Myocyte (in vitro differentiated cells): Measurements from ENCODE around the gene PPP1R7. TPM values are rescaled to one million over a fixed set of nuclear protein-coding genes. Genes with fewer than 3 reads are reported as not detected.
"Not testable (repeated sequence)": the region's sequence is repeated elsewhere in the genome, so short reads cannot be mapped to it uniquely, and the experiment has no call there.

Source experiments
- DNase-seq: peaks from one replicate; pipeline ENCODE4 v3.0.0-alpha.2; 2012; ENCODE audit warnings: low read depth
- total RNA-seq: library from RNA; depleted of rRNA; stranded (reverse); fragments of >200 nt; gene quantifications from 2 replicates; pipeline ENCODE4 v1.2.3, GENCODE V29; 2014

Gene PPP1R7
- total RNA-seq, 1 donor from 2014 or later = 86.1 TPM

DNA sequence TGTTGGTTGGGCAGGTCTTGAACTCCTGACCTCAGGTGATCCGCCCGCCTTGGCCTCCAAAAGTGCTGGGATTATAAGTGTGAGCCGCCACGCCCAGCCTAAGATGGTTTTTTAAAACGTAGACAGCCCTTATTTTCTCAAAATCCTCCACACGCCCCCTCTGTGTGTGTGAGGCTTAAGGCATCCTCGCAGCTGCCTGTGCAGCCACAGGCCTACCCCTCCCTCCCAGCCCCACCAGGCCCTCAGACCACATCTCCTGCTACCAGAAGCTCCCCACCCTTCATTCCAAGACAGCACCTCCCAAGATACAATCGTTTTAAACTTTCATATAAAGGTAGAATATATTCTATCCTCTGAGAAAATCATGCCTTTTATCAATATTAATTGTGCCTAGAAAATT lies 43.0 kb downstream of the PPP1R7 start:
- DNase-seq = peak; percentile 41

DNA sequence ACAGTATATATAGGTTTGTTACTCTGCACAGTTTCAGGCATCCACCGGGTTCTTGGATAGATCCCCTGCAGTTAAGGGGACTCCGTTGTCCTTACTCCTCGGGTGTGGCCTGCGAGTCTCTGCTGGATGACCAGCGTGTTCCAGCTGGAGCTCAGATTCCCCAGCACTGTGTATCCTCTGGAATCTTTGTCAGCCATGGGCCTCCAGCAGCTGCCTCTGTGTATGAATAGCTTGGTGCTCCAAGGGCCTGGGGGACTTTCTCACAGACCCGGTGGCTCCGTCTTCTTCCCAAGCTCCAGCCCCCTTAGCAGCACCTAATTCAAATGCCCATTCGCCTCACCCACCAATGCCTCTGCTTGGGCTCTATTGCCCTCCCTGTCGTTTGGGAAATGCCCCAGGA lies 44.5 kb downstream of the PPP1R7 start:
- peak; percentile 53 for DNase-seq

DNA sequence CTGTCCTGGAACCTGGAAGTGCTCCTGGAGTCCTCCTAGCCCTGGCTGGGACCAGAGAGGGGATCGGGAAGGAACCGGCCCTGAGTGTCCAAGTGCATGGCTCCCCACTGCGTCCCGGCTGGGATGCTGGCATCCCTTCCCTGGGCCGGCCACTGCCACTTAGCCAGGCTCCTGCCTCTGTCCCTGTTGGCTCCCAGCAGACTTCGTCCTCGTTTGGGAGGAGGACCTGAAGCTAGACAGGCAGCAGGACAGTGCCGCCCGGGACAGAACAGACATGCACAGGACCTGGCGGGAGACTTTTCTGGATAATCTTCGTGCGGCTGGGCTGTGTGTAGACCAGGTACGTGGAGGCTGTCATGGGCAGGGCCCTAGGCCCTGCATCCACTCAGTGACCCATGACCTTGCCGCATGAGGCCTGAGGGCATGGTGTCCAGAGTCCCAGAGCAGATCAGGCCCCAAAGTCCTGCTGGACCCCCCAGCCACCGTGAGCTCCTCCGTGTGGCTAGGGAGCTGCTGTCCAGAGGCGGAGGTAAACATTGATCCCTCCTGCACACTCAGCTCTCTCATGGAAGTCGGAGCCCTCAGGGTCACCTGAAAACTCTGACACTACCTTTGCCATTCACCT lies 45.4 kb downstream of the PPP1R7 start:
- DNase-seq = no peak

DNA sequence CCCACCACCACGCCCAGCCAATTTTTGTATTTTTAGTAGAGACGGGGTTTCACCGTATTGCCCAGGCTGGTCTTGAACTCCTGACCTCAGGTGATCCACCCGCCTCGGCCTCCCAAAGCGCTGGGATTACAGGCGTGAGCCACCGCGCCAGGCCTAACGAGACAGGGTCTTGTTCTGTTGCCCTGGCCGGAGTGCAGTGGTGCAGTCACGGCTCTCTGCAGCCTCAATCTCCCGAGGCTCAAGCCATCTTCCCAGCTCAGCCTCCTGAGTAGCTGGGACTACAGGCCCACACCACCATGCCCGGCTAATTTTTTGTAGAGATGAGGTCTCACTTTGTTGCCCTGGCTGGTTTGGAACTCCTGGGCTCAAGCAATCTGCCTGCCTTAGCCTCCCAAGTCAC lies 47.0 kb downstream of the PPP1R7 start:
- DNase-seq = not testable (repeated sequence)

DNA sequence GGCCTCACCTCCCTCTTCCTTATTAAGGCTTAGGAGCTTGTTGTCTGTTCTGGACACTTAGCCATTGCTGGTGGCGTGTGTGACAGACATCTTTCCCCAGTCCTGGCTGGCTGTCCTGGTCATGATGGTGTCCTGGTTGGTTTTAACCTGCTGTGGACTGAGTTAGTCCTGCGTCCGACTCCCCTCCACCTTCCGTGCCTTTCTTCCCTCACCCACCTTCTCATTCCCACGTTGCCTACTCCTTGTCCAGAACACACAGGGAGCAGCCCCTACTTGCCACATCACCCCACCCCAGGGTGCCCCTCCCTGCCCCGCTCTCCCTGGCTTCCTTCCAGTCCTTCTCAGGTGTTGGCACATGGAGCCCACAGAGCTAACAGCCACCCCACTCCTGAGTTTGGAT lies 47.7 kb downstream of the PPP1R7 start:
- no peak for DNase-seq

DNA sequence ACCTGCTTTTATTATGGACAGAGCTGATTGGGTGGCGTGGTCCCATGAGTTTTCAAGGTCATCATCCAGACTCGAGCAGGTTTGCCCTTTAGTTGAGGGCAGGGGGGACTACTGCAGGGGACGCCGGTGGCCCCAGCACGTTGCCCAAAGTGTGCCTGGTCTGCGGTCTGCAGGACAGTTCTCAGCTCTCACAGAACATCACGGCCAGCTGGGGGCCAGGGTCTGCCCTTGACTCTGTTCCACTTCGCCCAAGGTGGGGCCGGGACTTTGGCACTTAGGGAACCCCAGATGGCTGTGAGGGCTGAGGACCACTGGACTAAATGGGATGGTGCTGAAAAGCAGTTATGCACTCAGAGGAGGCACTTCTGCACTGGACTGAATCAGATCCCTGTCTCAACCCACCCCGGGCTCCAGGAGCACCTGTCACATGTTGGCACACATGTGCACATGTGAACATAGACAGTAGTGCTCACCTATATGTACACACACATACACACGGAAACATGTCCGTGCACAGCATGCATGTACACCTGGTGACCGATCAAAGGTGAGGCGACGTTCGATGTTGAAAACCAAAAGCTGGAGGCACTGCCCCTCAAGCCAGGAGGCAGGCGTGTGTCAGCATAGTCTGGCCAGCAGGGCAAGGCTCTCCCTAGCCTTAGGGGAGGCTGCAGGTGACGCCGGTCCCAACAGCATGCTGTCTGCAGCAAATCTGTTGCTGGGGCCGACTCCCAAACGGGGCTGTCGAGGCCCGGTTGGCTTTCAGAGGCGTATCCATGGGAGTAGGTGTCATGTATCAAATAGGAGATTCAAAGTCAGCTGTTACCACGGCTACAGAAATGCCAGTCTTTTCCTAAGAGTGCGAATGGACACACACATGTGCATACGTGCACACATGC lies 48.4 kb downstream of the PPP1R7 start:
- no peak for DNase-seq

DNA sequence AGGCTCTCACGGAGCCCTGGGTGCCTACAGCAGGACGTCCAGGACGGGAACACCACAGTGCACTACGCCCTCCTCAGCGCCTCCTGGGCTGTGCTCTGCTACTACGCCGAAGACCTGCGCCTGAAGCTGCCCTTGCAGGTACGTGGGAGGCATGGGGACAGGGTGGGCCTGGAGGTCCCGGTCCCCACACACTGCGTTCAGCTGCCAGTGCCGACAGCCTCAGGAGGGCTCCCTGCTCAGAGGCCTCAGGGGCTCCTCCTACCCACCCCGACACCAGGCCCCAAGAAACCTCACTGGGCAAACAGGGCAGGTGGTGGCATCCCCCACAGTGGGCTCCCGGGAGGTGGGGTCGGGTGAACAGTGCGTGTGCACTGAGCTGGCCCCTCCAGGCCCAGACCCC lies 49.0 kb downstream of the PPP1R7 start:
- no peak for DNase-seq

DNA sequence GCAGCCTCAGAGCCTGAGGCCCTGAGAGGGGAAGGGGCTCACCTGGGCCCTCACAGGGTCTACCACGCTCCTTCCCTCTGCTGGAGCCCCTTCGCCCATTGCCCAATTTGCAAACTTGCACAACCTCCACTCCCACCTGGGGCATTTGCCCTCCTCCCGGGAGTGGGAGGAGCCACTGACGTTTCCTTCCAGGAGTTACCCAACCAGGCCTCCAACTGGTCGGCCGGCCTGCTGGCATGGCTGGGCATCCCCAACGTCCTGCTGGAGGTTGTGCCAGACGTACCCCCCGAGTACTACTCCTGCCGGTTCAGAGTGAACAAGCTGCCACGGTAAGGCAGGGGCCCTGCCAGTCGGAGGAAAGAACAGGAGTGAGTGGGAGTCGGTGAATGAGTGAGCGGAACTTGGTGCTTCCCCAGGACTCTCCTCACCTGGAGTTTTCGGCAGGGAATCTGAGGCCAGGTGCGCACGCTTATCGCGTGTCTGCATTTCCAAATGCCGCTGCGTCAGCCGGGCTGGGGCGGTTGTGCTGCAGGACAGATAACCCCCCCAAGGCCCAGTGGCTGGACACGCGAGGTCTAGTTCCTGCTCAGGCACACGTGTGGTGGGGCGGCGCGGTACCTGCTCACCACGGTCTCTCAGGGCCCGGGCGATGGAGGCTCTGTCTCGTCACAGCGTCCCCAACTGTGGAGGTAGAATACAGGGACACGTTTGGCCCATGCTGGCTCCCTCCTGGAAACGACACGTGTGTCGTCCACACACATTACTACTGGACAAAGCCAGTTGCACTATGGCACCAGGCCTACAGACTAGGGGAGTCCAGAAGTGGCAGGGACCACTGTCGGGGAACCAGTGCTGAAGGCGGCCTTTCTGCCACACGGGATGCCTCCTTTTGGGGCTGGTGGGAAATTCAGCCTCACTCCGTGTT lies 49.9 kb downstream of the PPP1R7 start:
- no peak for DNase-seq

DNA sequence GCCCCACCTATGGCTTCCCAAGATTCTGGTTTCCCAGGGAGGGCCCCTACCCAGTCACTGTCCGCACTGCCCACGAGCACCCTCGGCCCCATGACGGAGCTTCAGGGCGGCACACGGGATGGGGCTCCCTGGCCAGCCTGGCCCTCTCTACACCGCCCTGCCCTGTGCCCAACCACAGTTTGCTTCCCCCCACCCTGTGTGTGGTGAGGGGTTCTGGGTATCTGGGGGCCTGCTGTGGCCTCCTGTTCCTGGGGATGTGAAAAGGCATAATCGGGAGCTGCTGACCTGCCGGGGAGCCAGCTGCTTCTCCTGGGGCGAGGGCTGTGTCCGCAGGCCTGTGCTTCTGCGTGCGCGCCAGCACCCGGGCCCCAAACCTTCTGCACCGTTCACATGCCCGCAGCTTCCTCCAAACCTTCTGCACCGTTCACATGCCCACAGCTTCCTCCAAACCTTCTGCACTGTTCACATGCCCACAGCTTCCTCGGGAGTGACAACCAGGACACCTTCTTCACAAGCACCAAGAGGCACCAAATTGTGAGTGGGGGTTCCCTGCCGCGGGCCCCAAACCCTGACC lies 50.6 kb downstream of the PPP1R7 start:
- no peak for DNase-seq

DNA sequence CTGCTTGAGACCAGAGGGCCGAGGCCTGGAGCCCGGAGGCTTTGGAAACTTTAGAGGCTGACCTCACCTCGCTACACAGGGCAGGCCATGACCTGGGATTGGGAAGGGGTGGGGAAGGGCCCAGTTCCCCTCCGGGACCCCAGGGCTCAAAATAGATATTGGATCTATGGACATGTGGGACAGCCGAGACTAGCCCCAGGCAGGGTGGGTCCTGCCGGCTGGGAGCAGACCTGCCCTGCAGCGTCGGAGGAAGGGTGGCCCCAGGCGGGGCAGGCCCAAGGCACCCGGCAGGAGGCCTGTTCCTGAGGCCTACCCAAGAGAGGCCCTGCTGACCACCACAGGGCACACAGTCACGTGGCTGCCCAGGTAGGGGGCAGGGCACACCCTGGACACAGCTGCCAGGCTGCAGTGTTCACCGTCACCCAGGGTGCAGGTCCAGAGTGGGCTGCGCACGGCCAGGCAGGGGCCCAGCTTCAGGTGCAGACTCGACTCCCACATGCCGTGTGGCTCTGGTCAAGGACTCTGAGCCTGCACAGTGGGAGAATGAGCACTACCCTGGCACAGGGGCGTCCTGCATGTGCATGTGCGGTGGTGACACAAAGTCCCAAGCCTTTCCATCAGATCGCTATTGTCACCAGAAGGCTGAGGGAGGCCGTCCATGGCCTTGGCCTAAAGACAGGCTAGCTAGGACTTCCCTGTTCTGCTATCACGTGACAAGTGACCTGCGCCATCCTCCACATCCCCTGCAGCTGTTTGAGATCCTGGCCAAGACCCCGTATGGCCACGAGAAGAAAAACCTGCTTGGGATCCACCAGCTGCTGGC lies 51.4 kb downstream of the PPP1R7 start:
- DNase-seq = no peak

DNA sequence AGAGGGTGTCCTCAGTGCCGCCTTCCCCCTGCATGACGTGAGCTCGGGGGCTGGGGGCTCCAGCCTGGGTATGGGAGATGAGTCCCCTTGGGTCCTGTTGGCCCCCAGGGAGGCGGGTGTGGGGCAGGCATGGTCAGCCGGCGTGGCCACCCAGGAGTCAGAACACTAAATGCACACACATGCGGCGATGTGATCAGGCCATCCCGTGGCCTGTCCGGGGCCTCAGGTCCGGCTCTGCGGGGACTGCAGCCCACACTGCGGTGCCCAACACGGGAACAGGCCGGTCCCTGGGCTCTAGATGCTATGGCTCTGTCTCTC lies 52.0 kb downstream of the PPP1R7 start:
- no peak for DNase-seq

DNA sequence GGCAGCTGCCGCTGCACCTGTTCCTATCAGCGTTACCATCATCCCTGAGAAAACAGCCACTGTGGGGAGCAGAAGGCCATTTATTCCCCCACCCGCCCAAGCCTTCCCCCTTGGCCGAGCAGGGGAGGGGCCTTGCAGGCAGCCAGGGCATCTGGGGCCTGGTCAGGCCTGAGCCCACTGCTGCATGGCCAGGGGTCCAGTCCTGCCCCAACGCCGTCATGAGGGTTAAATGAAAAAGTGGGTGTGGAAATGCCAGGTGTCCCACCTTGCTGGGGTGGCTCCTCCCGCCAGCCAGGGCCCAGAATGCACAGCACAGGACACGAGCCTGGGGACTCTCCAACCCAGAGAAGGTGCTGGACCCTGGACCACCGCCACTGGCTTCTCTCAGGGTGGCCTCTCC lies 52.4 kb downstream of the PPP1R7 start:
- DNase-seq = no peak

DNA sequence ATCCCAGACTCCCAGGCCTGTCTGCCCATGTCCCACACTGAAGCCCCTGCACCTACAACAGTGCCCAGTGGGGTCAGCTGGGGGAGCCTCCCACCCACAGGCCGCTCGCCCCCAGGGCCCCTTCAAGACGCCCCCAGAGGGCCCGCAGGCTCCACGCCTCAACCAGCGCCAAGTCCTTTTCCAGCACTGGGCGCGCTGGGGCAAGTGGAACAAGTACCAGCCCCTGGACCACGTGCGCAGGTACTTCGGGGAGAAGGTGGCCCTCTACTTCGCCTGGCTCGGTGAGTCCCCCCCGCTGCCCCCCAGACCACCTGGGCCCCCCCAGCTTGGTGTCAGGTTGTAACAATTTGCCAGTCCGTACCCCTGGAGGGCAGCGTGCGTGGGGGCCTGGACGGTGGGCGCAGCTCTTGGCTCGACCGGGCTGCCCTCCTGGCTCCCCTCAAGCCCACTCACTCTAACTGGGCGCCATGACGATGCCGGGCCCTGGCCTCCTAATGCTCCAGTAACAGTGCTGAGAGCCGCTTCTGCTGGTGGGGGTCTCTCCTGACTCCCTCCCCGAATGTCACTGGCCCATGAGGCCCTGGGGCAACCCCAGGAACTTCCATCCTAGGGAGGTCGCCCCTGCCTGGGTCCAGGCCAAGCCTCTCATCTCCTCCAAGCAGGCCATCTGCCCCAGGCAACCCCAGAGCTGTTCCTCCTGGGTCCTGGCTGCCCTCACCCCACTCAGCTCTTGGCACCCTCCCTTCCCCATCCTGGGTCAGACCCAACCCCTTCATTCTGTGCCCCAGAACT lies 53.1 kb downstream of the PPP1R7 start:
- no peak for DNase-seq

DNA sequence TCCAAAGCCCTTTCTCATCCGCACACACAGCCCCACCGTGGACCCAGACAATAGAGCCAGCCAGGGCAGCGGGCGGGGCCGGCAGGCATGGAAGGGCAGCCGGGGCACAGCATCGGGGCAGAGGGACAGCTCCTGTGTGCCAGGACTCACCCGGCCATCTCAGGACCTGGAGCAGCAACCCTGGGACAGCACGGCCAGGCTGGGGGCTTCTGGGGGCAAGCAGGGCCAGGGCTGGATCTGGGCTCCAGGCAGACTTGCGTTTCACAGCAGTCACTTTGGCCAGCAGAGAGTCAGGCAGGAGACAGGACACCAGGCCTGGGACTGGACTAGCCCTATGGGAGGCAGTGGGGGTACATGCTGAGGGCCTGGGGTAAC lies 53.7 kb downstream of the PPP1R7 start:
- DNase-seq = no peak

DNA sequence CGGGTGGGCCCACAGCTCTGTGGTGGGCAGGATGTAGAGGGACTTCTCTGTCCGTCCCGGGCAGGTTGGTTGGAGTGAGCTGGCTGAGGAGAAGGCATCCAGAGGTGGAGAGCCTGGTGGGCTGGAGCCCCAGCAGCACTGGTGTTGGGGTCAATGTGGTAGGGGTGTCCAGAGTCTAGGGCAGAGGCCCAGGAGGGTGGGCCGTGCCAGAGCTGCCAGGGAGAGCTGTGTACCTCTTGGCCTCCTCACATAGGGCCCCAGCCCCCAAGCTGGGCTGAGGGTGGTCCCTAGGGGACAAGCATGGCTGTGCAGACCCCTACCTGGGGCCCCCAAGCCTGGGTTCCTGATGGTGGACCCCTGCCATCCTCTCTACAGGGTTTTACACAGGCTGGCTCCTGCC lies 54.2 kb downstream of the PPP1R7 start:
- no peak for DNase-seq

DNA sequence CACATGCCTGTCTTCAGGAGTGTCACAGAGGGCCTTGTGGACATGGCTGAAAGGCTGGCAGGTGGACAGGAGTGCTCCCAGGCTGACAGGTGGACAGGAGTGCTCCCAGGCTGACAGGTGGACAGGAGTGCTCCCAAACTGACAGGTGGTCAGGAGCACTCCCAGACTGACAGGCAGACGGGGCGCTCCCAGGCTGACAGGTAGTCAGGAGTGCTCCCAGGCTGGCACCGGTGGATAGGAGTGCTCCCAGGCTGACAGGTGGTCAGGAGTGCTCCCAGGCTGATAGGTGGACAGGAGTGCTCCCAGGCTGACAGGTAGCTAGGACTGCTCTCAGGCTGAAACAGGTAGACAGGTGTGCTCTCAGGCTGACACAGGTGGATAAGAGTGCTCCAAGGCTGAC lies 54.8 kb downstream of the PPP1R7 start:
- DNase-seq = no peak

DNA sequence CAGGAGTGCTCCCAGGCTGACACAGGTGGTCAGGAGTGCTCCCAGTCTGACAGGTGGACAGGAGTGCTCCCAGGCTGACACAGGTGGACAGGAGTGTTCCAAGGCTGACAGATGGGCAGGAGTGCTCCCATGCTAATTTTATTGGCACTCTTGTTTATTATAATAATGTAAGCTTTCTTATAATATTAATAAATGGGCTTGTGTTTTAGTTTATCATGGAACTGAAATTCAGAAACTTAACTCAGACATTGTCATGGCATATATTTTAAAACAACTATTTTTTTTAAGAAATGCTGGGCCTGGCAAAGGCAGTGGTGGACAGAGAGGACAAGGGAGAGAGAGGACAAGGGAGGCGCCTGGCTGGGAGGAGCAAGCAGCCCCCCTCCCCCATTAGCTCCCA lies 56.9 kb downstream of the PPP1R7 start:
- DNase-seq = no peak

DNA sequence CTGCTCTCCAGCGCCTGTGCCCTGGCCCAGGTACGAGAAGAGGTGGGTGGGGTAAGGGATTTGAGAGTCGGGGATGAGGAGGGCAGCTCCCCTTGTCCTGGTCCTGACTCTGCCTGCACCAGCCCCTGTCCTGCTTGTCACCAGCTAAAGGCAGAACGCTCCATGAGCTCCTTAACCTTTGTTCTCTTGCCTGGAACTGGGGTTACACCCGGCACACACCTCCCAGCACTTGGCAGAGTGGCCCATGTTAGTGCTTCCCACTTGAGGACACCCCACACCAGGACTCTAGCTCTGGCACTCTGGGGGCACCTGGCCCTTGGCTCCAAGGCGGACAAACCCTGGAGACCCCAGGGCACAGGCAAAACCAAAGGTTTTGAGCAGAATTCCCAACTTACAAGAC lies 57.4 kb downstream of the PPP1R7 start:
- DNase-seq = no peak

DNA sequence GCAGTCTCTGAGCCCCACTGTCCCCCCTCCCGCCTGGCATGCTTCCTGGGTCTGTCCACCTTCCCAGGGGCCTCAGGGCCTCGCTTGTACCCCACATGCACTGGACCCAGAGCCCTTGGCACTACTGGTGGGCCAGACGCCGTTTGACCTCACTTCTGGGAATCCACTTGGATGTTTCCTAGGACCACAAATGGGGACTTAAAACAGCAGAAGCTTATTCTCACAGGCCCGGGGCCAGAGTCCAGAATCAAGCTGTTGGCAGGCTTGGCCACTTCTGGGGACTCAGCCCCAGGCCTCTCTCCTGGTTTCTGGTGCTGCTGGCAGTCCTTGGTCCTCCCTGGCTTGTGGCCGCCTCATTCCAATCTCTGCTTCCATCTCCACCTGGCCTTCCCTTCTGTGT lies 57.8 kb downstream of the PPP1R7 start:
- no peak for DNase-seq

DNA sequence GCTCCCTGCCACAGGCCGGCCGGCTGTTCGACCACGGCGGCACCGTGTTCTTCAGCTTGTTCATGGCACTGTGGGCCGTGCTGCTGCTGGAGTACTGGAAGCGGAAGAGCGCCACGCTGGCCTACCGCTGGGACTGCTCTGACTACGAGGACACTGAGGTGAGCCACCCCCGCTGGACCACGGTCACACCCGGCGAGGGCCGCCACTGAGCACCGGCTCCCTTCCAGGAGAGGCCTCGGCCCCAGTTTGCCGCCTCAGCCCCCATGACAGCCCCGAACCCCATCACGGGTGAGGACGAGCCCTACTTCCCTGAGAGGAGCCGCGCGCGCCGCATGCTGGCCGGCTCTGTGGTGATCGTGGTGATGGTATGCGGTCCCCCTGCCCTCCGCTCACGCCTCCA lies 59.0 kb downstream of the PPP1R7 start:
- DNase-seq = no peak
